ENCODE data around the gene SH3GL2.
"Not testable (repeated sequence)": the region's sequence is repeated elsewhere in the genome, so short reads cannot be mapped to it uniquely, and the experiment has no call there.

SH3GL2 gene

DNA sequence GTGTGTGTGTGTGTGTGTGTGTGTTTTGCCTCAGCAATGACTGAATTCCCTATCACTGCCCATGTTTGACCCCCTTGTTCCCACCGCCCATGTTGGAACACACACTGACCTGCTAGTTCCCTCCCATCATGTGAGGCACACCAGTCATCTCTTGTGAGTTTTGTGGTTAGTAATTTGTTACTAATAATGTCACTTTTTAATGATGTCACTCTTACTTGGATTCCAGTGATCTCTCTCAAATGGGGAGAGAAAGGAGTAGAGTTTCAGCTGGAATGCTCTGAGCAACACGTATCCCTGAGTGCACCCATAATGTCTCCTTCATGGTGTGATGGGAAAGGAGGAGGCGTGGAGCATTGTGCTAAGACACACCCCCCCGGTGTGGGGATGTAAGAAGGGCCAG lies 172.6 kb downstream of the SH3GL2 start:
- DNase-seq: no peak

DNA sequence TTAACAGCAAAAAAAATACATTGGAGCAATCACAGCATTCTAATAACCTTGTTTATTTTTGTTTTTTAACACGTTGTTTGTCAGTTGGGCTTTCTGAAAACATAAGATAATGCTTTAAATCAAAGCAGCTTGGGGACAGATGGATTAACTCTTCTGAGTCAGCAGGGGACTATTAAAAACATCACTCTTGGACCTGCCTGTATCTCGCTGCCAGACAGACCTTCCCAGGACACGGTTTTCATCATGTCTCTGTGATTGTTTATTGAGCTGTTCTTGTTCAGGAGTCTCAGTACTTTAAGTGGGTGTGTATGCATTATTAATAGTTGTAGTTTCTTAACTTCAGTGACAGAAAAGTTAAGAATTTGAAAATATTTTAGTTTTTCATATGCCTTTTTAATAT lies 173.2 kb downstream of the SH3GL2 start:
- DNase-seq: no peak

DNA sequence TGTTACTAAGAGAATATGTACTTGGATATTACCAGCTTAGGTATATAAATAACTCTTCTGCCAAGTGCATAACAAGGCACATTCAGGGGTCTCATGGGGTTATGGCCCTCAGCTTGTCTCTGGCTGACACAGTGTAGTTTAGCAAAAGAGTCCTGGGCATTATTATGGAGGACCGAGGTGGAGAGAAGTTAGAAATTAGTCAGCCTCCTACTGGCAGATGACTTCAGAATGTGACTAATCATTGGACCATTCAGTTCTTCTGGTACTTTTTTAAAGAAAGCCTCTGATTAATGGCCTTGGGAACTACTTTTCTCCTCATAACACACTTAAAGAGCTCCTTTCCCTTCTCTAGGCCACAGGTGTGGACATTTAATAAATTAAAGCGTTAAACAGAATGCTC lies 178.9 kb downstream of the SH3GL2 start:
- no peak for DNase-seq

DNA sequence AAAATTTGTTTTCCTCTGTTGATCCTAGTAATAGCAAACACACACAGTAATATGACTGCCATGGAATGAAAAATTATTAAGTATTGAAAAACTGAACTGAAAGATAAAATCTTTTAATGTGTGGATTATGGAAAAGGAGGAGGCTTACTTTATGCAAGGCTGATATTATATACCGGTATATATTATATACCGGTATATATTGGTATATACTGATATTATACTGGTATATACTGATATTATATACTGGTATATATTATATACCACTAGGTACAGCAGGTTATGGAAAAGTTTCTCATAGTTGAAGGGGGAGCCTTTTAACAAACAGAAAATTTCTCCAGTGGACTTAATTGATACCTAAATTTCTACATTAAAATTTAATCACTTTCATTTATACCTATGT lies 181.4 kb downstream of the SH3GL2 start:
- no peak for DNase-seq

DNA sequence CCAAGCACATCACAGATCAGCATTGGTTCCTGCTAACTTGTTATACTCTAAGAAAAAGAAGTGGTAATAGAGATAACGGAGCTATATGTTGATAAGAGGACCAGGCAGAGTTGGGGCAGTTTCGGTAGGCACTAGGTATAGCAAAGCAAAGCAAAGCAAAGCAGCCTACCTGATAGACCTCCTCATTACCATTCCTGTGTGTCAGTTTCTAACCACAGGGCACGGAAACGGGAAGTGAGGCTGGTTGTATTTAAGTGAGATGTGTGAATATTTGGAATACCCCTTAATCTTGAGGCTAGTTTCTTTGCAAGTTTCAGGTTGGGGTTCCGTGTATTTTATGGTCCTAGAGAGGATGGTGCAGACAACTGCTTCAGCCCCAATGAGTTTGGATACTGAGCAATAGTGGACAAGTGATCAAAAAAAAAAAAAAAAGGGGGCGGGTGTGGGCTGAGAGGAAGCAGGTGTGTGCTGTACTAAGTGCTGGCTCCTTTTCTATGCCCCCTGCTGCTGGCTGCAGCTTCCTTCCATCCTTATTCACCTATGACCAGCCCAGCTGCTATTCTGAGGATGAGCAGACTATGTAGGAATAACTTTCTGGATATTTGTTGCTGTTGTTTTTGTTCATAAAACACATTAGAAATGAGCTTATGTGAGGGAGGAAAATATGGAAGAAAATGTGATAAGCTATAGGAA lies 183.3 kb downstream of the SH3GL2 start:
- no peak for DNase-seq

DNA sequence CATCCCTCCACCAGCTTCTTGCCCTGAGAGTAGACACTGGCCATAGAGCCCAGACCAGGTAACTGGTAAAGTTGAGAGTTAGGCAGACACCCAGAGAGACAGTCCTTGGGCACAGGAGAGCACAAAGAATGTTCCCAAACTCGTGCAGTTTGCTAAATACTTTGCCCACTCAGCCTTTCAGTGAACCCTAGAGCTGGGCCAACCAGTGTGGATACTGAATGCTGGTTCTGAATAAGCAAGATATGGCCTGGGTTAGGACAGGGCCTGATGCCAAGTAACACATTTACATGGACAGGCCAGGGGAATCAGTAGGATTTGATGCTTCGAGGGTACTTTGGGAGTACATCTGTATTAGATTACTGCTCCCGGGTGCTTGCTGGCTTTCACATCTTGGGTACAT lies 185.4 kb downstream of the SH3GL2 start:
- no peak for DNase-seq

DNA sequence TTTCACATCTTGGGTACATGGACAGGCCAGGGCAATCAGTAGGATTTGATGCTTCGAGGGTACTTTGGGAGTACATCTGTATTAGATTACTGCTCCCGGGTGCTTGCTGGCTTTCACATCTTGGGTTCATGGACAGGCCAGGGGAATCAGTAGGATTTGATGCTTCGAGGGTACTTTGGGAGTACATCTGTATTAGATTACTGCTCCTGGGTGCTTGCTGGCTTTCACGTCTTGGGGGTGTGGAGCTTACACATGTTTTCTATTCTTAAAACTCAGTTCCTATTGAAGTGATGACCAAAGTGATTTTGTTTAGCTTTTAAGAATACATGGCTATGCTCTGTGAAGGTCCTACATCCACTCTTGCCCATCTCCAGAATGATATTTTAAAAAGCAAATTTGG lies 186.3 kb downstream of the SH3GL2 start:
- not testable (repeated sequence) for DNase-seq

DNA sequence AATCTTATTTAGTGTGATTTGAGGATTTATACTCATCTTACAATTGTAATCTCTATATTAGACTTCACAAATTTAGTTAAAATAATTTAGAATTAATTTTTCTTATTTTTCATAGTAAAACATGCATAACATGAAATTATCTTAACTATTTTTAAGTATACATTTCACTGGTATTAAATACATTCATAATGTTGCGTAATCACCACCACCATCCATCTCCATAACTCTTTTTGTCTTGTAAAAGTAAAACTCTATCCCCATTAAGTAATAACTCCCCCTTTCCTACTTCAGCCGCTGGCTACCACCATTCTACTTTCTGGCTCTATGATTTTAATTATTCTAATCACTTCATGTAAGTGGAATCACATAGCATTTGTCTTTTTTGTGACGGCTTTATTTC lies 193.4 kb downstream of the SH3GL2 start:
- no peak for DNase-seq

DNA sequence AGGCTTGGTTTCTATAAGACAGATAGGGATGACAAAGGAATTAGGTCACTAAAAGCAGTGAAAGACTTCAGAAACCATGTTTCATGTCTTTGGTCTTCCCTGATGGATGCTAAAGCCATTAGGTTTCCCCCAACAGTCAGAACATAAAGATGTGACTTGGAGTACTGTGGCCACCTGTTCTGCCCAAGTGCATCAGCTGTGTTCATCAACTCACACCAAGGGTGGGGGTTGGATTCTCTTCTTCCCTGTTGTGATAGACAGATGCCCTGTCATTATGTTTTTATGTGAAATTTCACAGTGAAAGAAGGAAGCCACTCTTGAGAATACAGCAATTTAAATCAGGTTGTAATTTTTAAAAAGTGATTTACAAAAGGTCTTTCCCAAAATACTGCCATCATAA lies 196.8 kb downstream of the SH3GL2 start:
- no peak for DNase-seq

DNA sequence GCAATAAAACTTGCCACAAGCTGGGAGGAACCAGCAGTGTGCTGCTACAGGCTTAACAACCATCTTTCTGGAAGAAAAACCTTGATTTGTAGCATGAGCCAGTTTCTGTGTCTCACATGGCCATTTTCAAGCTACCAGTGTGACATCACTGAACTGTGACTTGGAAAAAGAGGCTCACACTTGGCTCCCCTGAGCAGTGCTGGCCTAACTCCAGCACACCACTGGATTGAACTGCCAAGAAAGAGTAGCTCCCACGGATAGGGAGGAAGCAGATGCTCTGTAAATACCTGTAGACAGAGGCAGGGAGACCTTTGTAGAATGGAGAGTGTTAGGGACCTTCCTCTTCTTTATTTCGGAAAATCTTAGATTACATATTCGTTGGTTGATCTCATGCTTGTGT lies 197.9 kb downstream of the SH3GL2 start:
- peak in 32 of 51 donors; percentile 2 to 68 (median 33) for DNase-seq

DNA sequence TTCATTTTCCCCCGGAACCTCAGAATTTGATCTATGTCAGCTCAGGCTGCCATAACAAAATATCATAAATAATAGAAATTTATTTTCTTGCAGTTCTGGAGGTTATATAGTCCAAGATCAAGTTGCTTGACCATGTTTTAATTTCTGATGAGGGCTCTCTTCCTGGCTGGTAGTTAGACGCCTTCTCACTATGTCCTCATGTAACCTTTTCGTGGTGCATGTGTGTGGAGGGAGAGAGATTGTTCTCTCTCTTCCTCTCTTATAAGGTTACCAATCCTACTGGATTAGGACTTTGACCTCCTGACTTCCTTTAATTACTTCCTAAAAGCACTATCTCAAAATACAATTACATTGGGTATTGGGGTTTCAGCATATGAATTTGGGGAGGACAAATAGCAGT lies 198.6 kb downstream of the SH3GL2 start:
- DNase-seq: no peak

DNA sequence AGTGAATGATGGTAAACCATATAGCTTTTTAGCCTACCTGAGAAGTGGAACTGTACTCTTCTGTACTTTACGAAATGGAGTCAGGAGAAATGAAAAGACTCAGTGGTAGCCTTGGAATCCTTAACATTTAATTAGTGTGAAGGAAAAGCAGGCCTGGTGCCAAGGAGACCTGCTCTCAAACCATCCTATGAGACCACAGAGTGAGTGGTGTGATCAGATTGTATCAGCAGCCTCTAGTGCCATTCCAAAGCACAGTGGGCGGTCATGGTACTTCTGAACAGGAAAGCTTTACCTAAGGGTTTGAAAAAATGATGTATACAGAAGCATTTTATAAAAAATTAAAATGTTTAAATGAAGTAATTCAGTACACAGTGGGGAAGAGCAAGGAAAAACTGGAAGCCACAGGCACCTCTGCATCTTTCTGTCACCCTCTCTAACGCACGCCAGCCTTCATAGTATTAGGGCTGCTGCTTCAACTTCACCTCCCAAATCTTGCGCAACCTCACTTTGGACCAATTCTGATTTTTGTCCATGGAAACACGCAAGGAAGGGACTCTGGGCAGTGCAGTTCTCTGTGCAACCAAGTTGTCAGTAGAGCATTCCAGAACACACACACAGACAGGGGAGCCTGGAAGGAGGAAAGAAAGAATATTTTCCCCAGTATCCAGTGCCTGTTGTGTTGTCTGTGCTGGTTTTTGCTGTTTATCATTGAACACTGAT lies 203.7 kb downstream of the SH3GL2 start:
- DNase-seq: peak in 1 of 51 donors; percentile 1

DNA sequence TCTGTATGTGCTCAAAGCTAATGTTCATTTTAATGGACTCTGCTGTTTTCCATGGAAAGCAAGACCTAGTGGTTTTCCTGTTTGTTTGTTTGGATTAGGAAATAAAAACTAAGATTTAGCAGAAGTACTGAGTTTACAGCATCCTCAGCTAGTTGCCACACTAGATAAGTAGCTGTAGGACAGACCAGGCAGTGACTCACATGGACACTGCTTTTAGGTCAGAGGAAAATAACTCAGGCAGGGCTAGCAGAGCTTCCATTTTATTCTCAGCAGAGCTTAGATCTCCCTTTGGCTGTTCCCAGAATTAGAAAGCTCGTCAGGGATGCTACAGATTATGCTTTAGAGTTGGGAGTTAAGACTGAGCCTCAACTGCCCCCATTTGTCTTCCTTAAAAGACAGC lies 204.4 kb downstream of the SH3GL2 start:
- no peak for DNase-seq

DNA sequence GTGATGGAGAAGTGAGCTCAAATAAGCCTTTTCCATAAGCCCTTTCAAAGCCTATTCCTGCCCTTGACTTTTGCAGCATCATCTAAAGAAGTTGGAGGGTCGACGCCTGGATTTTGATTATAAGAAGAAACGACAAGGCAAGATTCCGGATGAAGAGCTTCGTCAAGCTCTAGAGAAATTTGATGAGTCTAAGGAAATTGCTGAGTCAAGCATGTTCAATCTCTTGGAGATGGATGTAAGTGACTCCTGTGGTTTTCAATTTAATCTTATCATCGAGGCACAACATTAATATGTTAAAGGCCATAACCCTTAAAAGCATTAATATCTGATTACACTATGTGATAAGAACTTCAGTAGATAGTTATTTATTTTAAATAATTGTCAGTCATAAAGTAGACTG lies 210.4 kb downstream of the SH3GL2 start:
- no peak for DNase-seq

DNA sequence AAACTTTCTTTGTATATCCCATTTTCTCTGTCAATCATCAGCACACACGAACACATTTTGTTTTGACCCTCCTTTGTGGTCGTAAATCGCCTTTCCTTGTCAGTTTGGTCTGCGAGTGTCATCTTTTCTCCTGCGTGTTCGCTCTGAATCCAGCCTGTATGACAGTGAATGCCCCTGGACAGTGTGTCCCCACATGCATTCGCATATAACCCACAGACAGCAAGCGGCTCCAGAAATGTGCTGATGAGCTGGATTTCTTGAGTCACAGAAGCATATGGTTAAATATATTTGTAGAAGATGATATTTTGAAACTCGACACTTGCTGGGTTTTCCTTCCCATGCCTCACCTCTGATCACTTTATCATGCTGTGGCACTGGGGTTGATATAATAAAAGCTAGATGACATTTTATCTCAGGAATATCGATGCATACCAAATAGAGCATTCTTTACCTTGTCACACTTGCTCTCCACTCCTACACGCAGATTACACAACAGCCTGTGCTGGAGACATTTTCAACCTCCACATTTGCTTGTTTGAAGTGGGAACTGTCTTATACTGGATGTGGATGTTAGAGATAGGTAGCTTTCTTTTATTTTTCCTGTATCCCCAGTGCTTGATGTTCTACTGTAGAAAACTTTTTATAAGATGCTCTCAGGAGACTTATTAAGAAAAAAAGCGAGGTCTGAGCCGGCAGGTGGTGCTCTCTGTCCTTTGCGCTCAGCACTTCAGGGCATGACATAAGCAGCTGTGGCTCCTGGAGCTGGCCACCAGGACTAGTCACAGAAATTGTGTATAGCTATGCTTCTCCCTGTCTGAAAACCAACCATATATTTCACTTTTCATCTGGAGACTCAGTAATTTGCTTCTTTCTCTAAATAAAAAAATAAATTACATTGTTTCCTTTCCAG lies 215.1 kb downstream of the SH3GL2 start:
- DNase-seq: peak in 1 of 51 donors; percentile 37

DNA sequence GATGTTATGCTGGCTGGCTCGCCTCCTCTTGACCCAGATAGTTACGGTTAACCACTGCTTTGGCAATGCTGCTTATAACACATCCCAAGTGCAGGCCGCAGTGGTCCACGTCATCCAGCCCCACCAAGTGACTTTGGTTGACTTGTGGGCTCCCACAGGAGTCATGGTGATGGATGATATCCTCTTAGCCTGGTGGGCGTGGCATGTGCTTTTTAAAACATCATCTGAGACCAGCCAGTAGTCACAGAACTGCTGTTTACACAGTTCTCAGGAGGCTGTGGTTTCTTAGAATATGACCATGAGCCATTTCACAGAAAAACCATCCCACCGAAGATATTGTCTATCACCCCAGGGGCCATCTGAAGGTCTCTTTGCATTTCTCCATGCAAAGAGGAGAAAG lies 216.9 kb downstream of the SH3GL2 start:
- no peak for DNase-seq

DNA sequence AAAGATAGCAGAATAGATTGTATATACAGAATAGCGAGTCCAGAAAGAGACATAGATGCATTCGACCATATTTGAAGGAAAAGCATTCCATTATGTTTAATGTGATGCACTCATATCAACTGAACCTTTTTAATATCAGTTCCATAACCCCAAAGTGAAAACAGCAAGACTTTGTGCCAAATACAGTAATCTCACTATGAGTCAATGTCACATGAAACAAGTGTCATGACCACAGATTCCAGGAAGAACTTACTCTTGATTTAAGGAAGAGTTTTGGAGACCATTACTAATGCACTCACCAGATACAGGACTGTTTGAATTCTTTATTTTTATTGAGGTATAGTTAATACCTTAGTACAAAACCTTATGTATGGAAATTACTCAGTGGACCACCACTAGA lies 220.5 kb downstream of the SH3GL2 start:
- no peak for DNase-seq

DNA sequence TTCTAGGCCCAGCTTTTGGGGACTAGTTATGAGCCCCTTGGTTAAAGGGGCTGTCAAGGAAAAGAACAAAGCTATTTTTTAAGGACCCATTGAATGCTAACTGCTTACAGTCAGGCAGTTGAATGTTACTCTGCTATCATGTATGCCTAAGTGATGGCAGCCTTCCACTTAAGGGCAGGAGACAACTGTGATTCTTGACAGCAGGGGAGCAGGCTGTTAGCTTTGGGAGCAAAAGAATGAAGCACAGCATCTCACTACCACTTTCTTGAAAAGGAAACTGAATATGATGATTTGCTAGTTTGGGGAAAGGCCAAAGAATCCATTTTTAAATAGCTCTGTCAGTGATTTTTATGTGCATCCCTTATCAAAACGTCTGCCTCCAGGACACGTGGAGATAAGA lies 221.6 kb downstream of the SH3GL2 start:
- DNase-seq: no peak

DNA sequence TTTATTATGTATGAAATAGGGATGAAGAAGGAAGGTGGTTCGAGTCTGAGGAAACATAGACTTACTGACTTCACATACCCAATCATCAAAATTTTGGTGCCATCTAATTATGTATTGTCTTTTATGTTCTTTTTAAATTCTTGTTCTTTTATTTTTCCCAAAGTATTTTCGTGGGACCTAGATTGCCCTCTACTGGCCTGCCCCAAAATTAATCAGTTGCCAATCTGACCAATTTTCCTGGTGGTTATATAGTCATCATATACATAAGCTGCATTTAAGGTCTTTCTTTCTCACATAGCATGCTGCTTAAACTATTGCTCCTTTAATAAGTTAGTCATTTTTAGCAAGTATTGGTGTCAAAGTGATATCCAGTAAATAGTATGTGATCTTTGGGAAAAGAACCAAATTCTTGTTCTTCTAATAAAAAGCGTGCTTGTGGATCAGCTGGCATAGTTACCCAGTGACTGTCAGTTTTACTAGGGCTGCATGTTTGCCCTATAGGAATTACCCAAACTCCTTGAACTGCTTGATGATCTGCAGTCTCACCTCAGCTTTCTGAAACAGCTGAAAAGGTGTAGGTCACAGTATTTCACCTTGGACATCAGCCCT lies 223.5 kb downstream of the SH3GL2 start:
- peak in 2 of 51 donors; percentile 2 to 9 for DNase-seq

DNA sequence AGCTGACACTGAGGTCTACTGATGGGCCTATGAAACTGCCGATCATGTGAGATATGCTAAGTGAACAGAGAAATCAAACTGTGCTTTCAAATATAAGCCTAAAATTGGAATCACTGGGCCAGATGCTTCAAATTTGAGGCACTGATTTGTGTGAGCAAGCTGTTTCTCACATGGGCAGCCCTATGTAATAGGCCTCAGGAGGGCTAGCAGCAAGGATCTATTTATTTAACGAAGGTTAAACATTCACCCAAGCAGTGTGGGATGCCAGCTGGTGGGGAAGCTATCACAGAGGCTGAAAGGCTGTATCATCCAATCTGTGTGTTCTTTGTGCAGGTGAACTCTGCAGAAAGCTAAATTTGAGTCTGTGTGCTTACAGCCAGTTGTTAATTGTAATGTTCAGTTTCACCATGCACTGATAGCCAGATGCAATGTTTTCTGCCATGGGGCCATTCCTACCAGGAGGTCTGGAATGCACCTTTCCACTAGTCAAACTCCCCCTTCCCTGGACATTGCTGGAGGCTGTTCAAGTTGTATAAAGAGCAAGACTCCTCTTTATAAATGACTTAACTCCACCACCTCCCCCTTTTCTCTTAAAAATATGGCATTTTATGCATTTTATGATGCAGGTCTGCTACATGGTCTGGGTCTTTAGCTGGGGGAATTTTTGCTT lies 228.9 kb downstream of the SH3GL2 start:
- DNase-seq: no peak

DNA sequence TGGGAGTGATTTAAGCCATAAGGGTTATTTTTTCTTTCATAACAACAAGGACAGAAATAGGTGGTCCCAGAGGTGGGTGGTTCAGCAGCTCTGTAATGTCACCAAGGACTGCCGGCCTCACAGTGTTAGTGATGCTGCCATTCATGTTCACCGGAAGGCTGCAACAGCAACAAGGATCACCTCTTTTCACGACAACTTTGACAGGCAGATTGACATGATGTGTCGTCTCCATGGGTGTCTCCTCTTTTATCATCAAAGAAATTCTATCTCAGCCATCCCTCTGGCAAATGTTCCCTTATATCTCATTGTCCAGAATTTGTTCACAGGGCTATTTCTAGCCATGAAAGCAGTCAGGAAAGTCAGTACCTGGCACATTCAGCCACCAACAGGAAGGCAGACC lies 231.5 kb downstream of the SH3GL2 start:
- no peak for DNase-seq

Data from hypothalamus (tissue), 51 donors.